HCT116 (cell line): Measurements from ENCODE around the gene COL15A1. TPM values are rescaled to one million over a fixed set of nuclear protein-coding genes. Genes with fewer than 3 reads are reported as not detected.
"Not testable (repeated sequence)": the region's sequence is repeated elsewhere in the genome, so short reads cannot be mapped to it uniquely, and the experiment has no call there.

Source experiments
- ATAC-seq: fragments of 200-7000 bp; cut with Tn5 transposase; 2 replicates; pipeline ENCODE4 v1.9.1; 2020; ENCODE audit warnings: mild to moderate bottlenecking, moderate library complexity
- BruUV-seq: library from RNA; stranded (reverse); fragments of 400-500 nt; replicated peaks from 2 replicates; lab custom pipeline; 2021; lab: Mats Ljungman, UMichigan
- CTCF ChIA-PET: fragments of 300-600 bp; sonication (Branson Sonifier 250); formaldehyde crosslinking; loops from one replicate; lab custom pipeline; 2021; ENCODE audit warnings: antibody characterized with exemption; lab: Charles Lee
- POLR2A ChIA-PET: fragments of 300-600, 350-600 bp; sonication (Branson Sonifier 250); formaldehyde crosslinking; loops from one replicate; lab custom pipeline; 2021; ENCODE audit warnings: antibody characterized with exemption; lab: Charles Lee
- RAD21 ChIA-PET, 2 experiments: fragments of 300-600 bp; sonication (Branson Sonifier 250); formaldehyde crosslinking; loops; one replicate each; lab custom pipeline; 2023; ENCODE audit warnings: low total read pairs in 2 of 2; ENCODE audit not compliant: uncharacterized antibody in 2 of 2, unreplicated experiment in 2 of 2, low non-redundant PET in 1 of 2; lab: Charles Lee
- DNase-seq: peaks from one replicate; pipeline ENCODE4 v3.0.0-alpha.2; 2010; ENCODE audit warnings: low read depth, low spot score
- H2AFZ ChIP-seq: fragments of 200-600 bp; shearing (Covaris generic), sonication (generic); 2 replicates; pipeline ENCODE4 v1.6.1; 2017; ENCODE audit warnings: low read depth, mixed run types, mixed read lengths, antibody characterized with exemption, low read length; ENCODE audit not compliant: poor library complexity, severe bottlenecking
- H3K27ac ChIP-seq: 2 replicates; pipeline ENCODE4 v1.5.1; 2012; ENCODE audit warnings: low read depth, low read length
- H3K27me3 ChIP-seq: fragments of 200-600 bp; sonication (generic); 2 replicates; pipeline ENCODE4 v1.6.1; 2016; ENCODE audit warnings: mixed run types, low read length, mixed read lengths; ENCODE audit not compliant: insufficient read depth
- H3K36me3 ChIP-seq, 2 experiments: fragments of 200-500 bp in 1 of 2; fragments of 200-600 bp in 1 of 2; sonication (Bioruptor generic) in 1 of 2; sonication (generic) in 1 of 2; 2 replicates each; pipeline versions ENCODE4 v1.5.1 to v1.6.1; 2014 to 2016; ENCODE audit warnings: low read length in 2 of 2, inconsistent platforms in 1 of 2, mixed read lengths in 1 of 2, mixed run types in 1 of 2; ENCODE audit not compliant: insufficient read depth in 2 of 2, control insufficient read depth in 1 of 2
- H3K4me1 ChIP-seq, 2 experiments: fragments of 200-600 bp in 1 of 2; sonication (generic) in 1 of 2; 2 replicates each; pipeline versions ENCODE4 v1.5.1 to v1.6.1; 2012 to 2017; ENCODE audit warnings: low read length in 2 of 2, inconsistent platforms in 1 of 2, mild to moderate bottlenecking in 1 of 2, mixed read lengths in 1 of 2, mixed run types in 1 of 2, moderate library complexity in 1 of 2; ENCODE audit not compliant: insufficient read depth in 2 of 2, control insufficient read depth in 1 of 2
- H3K4me2 ChIP-seq: fragments of 200-600 bp; sonication (generic); 2 replicates; pipeline ENCODE4 v1.6.1; 2017; ENCODE audit warnings: mixed run types, low read length, mixed read lengths
- H3K4me3 ChIP-seq, 2 experiments: fragments of 200-600 bp in 1 of 2; sonication (generic) in 1 of 2; replicated peaks in 1 of 2; 2 replicates each; pipeline ENCODE4 v1.5.1; 2011 to 2016; ENCODE audit warnings: low read length in 2 of 2, control low read depth in 1 of 2, low read depth in 1 of 2, mild to moderate bottlenecking in 1 of 2, mixed read lengths in 1 of 2, mixed run types in 1 of 2
- H3K79me2 ChIP-seq: fragments of 200-600 bp; sonication (generic); 2 replicates; pipeline ENCODE4 v1.6.1; 2017; ENCODE audit warnings: mild to moderate bottlenecking, mixed run types, low read length, moderate library complexity, mixed read lengths; ENCODE audit not compliant: insufficient read depth
- H3K9ac ChIP-seq: fragments of 200-600 bp; sonication (generic); 2 replicates; pipeline ENCODE4 v1.6.1; 2016; ENCODE audit warnings: low read length, mixed read lengths
- H3K9me2 ChIP-seq: fragments of 200-600 bp; sonication (generic), shearing (Covaris generic); 2 replicates; pipeline ENCODE4 v1.6.1; 2017; ENCODE audit warnings: mixed run types, mild to moderate bottlenecking, moderate library complexity; ENCODE audit not compliant: insufficient read depth
- H3K9me3 ChIP-seq, 2 experiments: fragments of 200-500 bp in 1 of 2; fragments of 200-600 bp in 1 of 2; sonication (Bioruptor generic) in 1 of 2; sonication (generic) in 1 of 2; 2 replicates each; pipeline ENCODE4 v1.6.1; 2014 to 2017; ENCODE audit warnings: low read length in 2 of 2, mixed read lengths in 2 of 2, inconsistent platforms in 1 of 2, low read depth in 1 of 2, mild to moderate bottlenecking in 1 of 2, mixed run types in 1 of 2, moderate library complexity in 1 of 2; ENCODE audit not compliant: control insufficient read depth in 1 of 2, insufficient read depth in 1 of 2
- H4K20me1 ChIP-seq: fragments of 200-600 bp; sonication (generic), shearing (Covaris generic); 2 replicates; pipeline ENCODE4 v1.6.1; 2017; ENCODE audit warnings: mixed run types, mild to moderate bottlenecking, moderate library complexity; ENCODE audit not compliant: insufficient read depth
- ATF3 ChIP-seq: IDR thresholded peaks from 2 replicates; pipeline ENCODE4 v1.6.1; 2012
- CEBPB ChIP-seq: IDR thresholded peaks from 2 replicates; pipeline ENCODE4 v1.6.1; 2012; ENCODE audit warnings: low read depth
- CTCF ChIP-seq, 3 experiments: fragments of 200-600 bp in 1 of 3; sonication (generic) in 1 of 3; IDR thresholded peaks in 2 of 3; conservative IDR thresholded peaks in 1 of 3; 2 replicates each; pipeline ENCODE4 v1.5.1; 2012 to 2017; ENCODE audit warnings: low read depth in 2 of 3, low read length in 2 of 3, antibody characterized with exemption in 1 of 3, borderline replicate concordance in 1 of 3, control low read depth in 1 of 3, mild to moderate bottlenecking in 1 of 3, mixed read lengths in 1 of 3, mixed run types in 1 of 3, moderate library complexity in 1 of 3; ENCODE audit not compliant: insufficient read depth in 1 of 3
- EZH2 ChIP-seq: fragments of 200-600 bp; sonication (generic); IDR thresholded peaks from 2 replicates; pipeline ENCODE4 v1.6.1; 2017; ENCODE audit warnings: antibody characterized with exemption, mixed run types
- EZH2phosphoT487 ChIP-seq: fragments of 200-600 bp; IDR thresholded peaks from 2 replicates; pipeline ENCODE4 v1.6.1; 2018; ENCODE audit warnings: antibody characterized with exemption, borderline replicate concordance
- FOSL1 ChIP-seq: IDR thresholded peaks from 2 replicates; pipeline ENCODE4 v1.6.1; 2012; ENCODE audit warnings: low read depth
- JUND ChIP-seq: IDR thresholded peaks from 2 replicates; pipeline ENCODE4 v1.6.1; 2012
- RAD21 ChIP-seq: IDR thresholded peaks from 2 replicates; pipeline ENCODE4 v1.6.1; 2012; ENCODE audit warnings: low read depth, mild to moderate bottlenecking
- SIN3A ChIP-seq: IDR thresholded peaks from 2 replicates; pipeline ENCODE4 v1.6.1; 2012; ENCODE audit warnings: low read depth
- SRF ChIP-seq: IDR thresholded peaks from 2 replicates; pipeline ENCODE4 v1.6.1; 2012; ENCODE audit warnings: low read depth
- ZNF274 ChIP-seq: fragments of 200-500 bp; sonication (Bioruptor generic); IDR thresholded peaks from 2 replicates; pipeline ENCODE4 v1.6.1; 2014; ENCODE audit warnings: mild to moderate bottlenecking, low read depth, low read length, inconsistent platforms
- intact Hi-C: fragments of 100-400 bp; cut with micrococcal nuclease; formaldehyde crosslinking; loops from 2 replicates; pipeline ENCODE4 v1.10.0; 2022
- total RNA-seq: library from RNA; stranded (reverse); gene quantifications from one replicate; pipeline ENCODE4 v1.2.1, GENCODE V29; 2021; ENCODE audit not compliant: unreplicated experiment
- TF ChIP-seq, protein P1 (sequence below): IDR thresholded peaks from 2 replicates; pipeline ENCODE4 v1.6.1; 2011; ENCODE audit warnings: mild to moderate bottlenecking, low read length, moderate library complexity; ENCODE audit not compliant: insufficient replicate concordance; ENCODE audit errors: extremely low read depth
- TF ChIP-seq, protein P2 (sequence below): IDR thresholded peaks from 2 replicates; pipeline ENCODE4 v1.6.1; 2012

Gene COL15A1
- total RNA-seq, 1 experiment from 2014 or later = 0.15 TPM

DNA sequence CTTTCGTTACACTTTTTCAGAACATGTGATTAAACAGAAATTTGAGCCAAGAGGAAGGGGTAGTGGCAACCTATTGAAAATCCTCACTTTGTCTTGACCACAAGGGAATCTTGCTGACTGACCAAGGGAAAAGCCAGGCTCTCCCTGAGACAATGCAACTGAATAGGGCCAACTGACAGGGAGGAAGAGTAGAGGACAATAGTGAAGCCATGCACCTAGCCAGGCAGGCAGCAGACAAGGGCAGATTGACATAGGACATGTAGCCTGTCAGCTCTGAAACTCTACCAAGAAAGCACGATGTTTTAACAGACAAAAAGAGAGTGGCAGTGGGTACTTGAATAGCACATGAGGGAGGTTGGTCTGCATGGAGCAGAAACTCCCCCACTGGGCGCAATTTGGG is 152.7 kb downstream of the COL15A1 start:
- H3K27me3 ChIP-seq = peaks cover 9% of the 10 kb centered on the region
- no peak overlapping the region for H3K27ac ChIP-seq
- POLR2A ChIA-PET = no interaction called here
- H3K79me2 ChIP-seq = no peaks in the 10 kb centered on the region
- TF ChIP-seq ATF3 = no peak
- TF ChIP-seq RAD21 = no peak
- no peak for TF ChIP-seq ZNF274
- no peak for TF ChIP-seq JUND
- TF ChIP-seq EZH2 = no peak
- no peak for TF ChIP-seq SRF
- TF ChIP-seq, protein P1, sequence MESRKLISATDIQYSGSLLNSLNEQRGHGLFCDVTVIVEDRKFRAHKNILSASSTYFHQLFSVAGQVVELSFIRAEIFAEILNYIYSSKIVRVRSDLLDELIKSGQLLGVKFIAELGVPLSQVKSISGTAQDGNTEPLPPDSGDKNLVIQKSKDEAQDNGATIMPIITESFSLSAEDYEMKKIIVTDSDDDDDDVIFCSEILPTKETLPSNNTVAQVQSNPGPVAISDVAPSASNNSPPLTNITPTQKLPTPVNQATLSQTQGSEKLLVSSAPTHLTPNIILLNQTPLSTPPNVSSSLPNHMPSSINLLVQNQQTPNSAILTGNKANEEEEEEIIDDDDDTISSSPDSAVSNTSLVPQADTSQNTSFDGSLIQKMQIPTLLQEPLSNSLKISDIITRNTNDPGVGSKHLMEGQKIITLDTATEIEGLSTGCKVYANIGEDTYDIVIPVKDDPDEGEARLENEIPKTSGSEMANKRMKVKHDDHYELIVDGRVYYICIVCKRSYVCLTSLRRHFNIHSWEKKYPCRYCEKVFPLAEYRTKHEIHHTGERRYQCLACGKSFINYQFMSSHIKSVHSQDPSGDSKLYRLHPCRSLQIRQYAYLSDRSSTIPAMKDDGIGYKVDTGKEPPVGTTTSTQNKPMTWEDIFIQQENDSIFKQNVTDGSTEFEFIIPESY = no peak
- TF ChIP-seq SIN3A = no peak
- TF ChIP-seq CTCF (IDR thresholded peaks at IDR 0.05 in 2 of 3, conservative IDR thresholded peaks at IDR 0.05 in 1 of 3; ENCODE audit: borderline replicate concordance in 1 of 3, insufficient read depth in 1 of 3, low read depth in 2 of 3, low read length in 2 of 3) = no peak
- TF ChIP-seq, protein P2, sequence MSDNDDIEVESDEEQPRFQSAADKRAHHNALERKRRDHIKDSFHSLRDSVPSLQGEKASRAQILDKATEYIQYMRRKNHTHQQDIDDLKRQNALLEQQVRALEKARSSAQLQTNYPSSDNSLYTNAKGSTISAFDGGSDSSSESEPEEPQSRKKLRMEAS = no peak
- no peak for TF ChIP-seq EZH2phosphoT487
- no peak for TF ChIP-seq CEBPB
- no peak for TF ChIP-seq FOSL1
- TF ChIP-seq, all 23 proteins: peak for 0
- no peaks in the 10 kb centered on the region for H3K9me3 ChIP-seq
- no peak overlapping the region for H2AFZ ChIP-seq
- no peak overlapping the region for H3K9ac ChIP-seq
- no peaks in the 10 kb centered on the region for H3K4me1 ChIP-seq
- H3K36me3 ChIP-seq = no peaks in the 10 kb centered on the region
- ChIA-PET RAD21 (no interaction called here), CTCF (no interaction called here)
- no TSS peak for BruUV-seq
- H3K4me2 ChIP-seq = no peak overlapping the region
- DNase-seq (no peak), ATAC-seq (no peak)
- no peaks in the 10 kb centered on the region for H3K9me2 ChIP-seq
- no peaks in the 10 kb centered on the region for H4K20me1 ChIP-seq
- intact Hi-C loops = no loop called here
- no peak overlapping the region for H3K4me3 ChIP-seq

- H2AFZ ChIP-seq, ATAC-seq, H3K27me3 ChIP-seq, CTCF ChIA-PET, H4K20me1 ChIP-seq, H3K36me3 ChIP-seq, BruUV-seq, H3K4me1 ChIP-seq, DNase-seq, RAD21 ChIA-PET, H3K27ac ChIP-seq, POLR2A ChIA-PET, H3K9ac ChIP-seq, H3K9me3 ChIP-seq, H3K79me2 ChIP-seq, intact Hi-C loops, H3K4me3 ChIP-seq, H3K4me2 ChIP-seq, H3K9me2 ChIP-seq: not testable (repeated sequence)
These were observed 156.3 kb downstream of the COL15A1 start for GRCh38 chr9:99099806-99100585.
